ENCODE results near the gene KRTAP1-4. TPM values are rescaled to one million over a fixed set of nuclear protein-coding genes. Genes with fewer than 3 reads are reported as not detected.

Gene KRTAP1-4
- total and polyA plus RNA-seq, 2 of the 4 experiments (the other 2 are of a cell fraction) = not detected

GRCh38 chr17:41003926-41004325 is 26.1 kb downstream of the KRTAP1-4 start:
- intact Hi-C loops (cut with micrococcal nuclease) = no loop called here

More at GRCh38 chr17:41003926-41004325, 26.1 kb downstream of the KRTAP1-4 start:
- Histone ChIP-seq H2AK9ac (replicated peaks; ENCODE audit: low read depth, low read length, poor library complexity) (no peak overlapping the region), H2BK5ac (ENCODE audit: low read depth, low read length, poor library complexity, severe bottlenecking) (no peak overlapping the region), H2AK5ac (ENCODE audit: low read depth, low read length) (no peak overlapping the region), H3K18ac (ENCODE audit: low read depth, low read length) (no peak overlapping the region), H3K4me1 (ENCODE audit: control insufficient read depth, insufficient read depth, low read length) (no peaks in the 10 kb centered on the region), H3K9me1 (ENCODE audit: insufficient read depth, low read length) (no peaks in the 10 kb centered on the region), H3K14ac (replicated peaks; ENCODE audit: low read depth, low read length) (no peak overlapping the region), H4K8ac (ENCODE audit: low read depth in 2 of 2, low read length in 2 of 2) (no peak overlapping the region), H3K4me3 (ENCODE audit: insufficient read depth, low read depth, low read length) (no peak overlapping the region), H3K36me3 (ENCODE audit: control insufficient read depth, insufficient read depth, low read length) (no peaks in the 10 kb centered on the region), H3K23ac (ENCODE audit: low read depth, low read length) (no peak overlapping the region), H3K9ac (ENCODE audit: low read depth, low read length) (no peak overlapping the region), H3K4ac (ENCODE audit: low read depth, low read length) (no peak overlapping the region), H3K79me1 (ENCODE audit: low read depth in 1 of 2, low read length in 2 of 2) (no peaks in the 10 kb centered on the region), H2AFZ (replicated peaks; ENCODE audit: low read length, poor library complexity) (no peak overlapping the region), H3K27me3 (ENCODE audit: control insufficient read depth, insufficient read depth, low read length) (no peaks in the 10 kb centered on the region), H2BK20ac (ENCODE audit: low read depth, low read length) (no peak overlapping the region), H3K4me2 (ENCODE audit: low read depth, low read length) (no peak overlapping the region), H2BK15ac (ENCODE audit: low read depth, low read length) (no peak overlapping the region; the same call in 2 of the 3 replicates), H4K5ac (ENCODE audit: low read depth, low read length) (no peak overlapping the region), H4K91ac (ENCODE audit: insufficient read depth, low read depth, low read length) (no peak overlapping the region), H3K27ac (ENCODE audit: insufficient read depth, low read length) (no peak overlapping the region), H3K56ac (ENCODE audit: extremely low read depth, insufficient read depth, low read length) (no peak overlapping the region), H4K20me1 (ENCODE audit: insufficient read depth, low read length) (no peaks in the 10 kb centered on the region), H3K9me3 (ENCODE audit: control insufficient read depth, insufficient read depth, low read length) (no peaks in the 10 kb centered on the region), H2BK120ac (ENCODE audit: low read depth, low read length) (no peak overlapping the region)
- POLR2A ChIA-PET (ENCODE audit: unreplicated experiment) = no interaction called here
- no peak for DNase-seq
- in situ Hi-C loops (cut with MboI; ENCODE audit: low sequenced_read_pairs) (no loop called here), dilution Hi-C loops (cut with HindIII; ENCODE audit: low sequenced_read_pairs, unreplicated experiment) (no loop called here)
- no peak for TF ChIP-seq CEBPB (IDR thresholded peaks at IDR 0.05; ENCODE audit: low read depth, low read length)
- TF ChIP-seq MAFK (IDR thresholded peaks at IDR 0.05; ENCODE audit: low read depth, low read length) = peak; percentile 68
- WGBS, 2 experiments (ENCODE audit: extremely low coverage in 2 of 2, insufficient read length in 1 of 2) = no CpG with 5 or more reads among the region's 4 CpGs
- no peak for ATAC-seq (ENCODE audit: low read depth)
- CTCF ChIA-PET = no interaction called here
- BruUV-seq (replicated peaks) = no TSS peak

Measured in IMR-90 (cell line).